Activated naive CD8-positive, alpha-beta T cell treated with anti-CD3 and anti-CD28 coated beads, Interleukin-2, amount 50 U/mL, for 24 hours (primary cell): Measurements from ENCODE around the gene MARCHF7.
A peak's percentile ranks its signal among the peaks of the same experiment; 100 is the strongest.
"Not testable (repeated sequence)": the region's sequence is repeated elsewhere in the genome, so short reads cannot be mapped to it uniquely, and the experiment has no call there.

ENCODE experiments used
- ATAC-seq: fragments of 150-1000 bp; cut with Tn5 transposase; one replicate; pipeline ENCODE4 v1.10.0; 2021
- DNase-seq: peaks from one replicate; pipeline ENCODE4 v3.0.0; 2021
- H3K27ac Mint-ChIP-seq: one replicate; pipeline ENCODE4 v1.8.0; 2021; ENCODE audit warnings: mild to moderate bottlenecking, mixed read lengths
- H3K27me3 Mint-ChIP-seq: one replicate; pipeline ENCODE4 v1.8.0; 2021; ENCODE audit warnings: mixed read lengths
- H3K36me3 Mint-ChIP-seq: one replicate; pipeline ENCODE4 v1.8.0; 2021; ENCODE audit warnings: low read depth, mixed read lengths
- H3K4me1 Mint-ChIP-seq: one replicate; pipeline ENCODE4 v1.8.0; 2021; ENCODE audit warnings: mixed read lengths
- H3K4me3 Mint-ChIP-seq: one replicate; pipeline ENCODE4 v1.8.0; 2021; ENCODE audit warnings: mild to moderate bottlenecking, moderate library complexity, mixed read lengths
- H3K9me3 Mint-ChIP-seq: one replicate; pipeline ENCODE4 v1.8.0; 2021; ENCODE audit warnings: mixed read lengths

MARCHF7 gene, protein sequence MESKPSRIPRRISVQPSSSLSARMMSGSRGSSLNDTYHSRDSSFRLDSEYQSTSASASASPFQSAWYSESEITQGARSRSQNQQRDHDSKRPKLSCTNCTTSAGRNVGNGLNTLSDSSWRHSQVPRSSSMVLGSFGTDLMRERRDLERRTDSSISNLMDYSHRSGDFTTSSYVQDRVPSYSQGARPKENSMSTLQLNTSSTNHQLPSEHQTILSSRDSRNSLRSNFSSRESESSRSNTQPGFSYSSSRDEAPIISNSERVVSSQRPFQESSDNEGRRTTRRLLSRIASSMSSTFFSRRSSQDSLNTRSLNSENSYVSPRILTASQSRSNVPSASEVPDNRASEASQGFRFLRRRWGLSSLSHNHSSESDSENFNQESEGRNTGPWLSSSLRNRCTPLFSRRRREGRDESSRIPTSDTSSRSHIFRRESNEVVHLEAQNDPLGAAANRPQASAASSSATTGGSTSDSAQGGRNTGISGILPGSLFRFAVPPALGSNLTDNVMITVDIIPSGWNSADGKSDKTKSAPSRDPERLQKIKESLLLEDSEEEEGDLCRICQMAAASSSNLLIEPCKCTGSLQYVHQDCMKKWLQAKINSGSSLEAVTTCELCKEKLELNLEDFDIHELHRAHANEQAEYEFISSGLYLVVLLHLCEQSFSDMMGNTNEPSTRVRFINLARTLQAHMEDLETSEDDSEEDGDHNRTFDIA

DNA sequence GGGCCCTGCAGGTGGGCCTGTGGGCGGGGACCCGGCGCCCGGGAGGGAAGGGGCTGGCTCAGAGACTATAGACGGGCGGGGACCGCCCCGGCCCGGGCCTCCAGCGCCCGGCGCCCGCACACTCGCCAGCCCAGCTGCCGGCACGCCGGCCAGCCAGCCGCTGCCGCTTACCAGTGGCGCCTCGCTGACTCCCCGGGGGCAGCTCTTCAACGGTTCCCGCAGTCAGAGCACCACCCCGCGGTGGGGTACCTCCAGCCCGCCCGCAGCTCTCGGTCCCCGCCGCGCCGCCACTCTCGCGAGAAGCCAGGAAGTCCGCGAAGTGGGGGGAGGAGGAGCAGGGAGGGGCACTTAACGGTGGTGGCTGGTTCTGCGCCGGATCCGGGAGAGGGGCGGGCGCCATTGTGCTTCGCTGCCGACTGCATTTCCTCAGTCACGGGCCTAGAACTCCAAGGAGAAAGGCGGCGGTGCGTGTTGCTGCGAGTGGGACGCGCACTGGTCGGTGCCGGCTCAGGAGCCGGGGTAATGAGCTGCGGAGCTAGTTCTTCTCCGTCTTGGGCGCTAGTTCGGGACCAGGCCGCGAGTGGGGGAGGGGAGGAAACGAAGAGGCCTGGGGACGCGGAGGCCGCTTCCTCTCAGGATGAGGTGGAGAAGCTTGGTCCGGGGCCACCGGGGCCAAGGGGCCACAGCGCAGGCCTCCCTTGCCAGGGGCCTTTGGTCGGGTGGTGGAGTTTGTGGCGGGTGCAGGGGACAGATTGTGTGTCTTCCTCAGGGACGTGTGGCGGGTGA, at the start of gene MARCHF7:
Gene MARCHF7 (plus strand): TSS at position 364 of the 786 bp plus-strand sequence. CDS start 16,517 bp downstream, outside the sequence.
- peaks cover 48% of the 10 kb centered on the region for H3K36me3 Mint-ChIP-seq
- ATAC-seq, result peak; percentile 94
- peak within 1 kb of the TSS; percentile 98 for H3K4me3 Mint-ChIP-seq
- peaks cover 51% of the 10 kb centered on the region for H3K4me1 Mint-ChIP-seq
- peak within 1 kb of the TSS; percentile 99 for H3K27ac Mint-ChIP-seq
- peak; percentile 97 for DNase-seq
- no peaks in the 10 kb centered on the region for H3K27me3 Mint-ChIP-seq
- H3K9me3 Mint-ChIP-seq, result no peaks in the 10 kb centered on the region

DNA sequence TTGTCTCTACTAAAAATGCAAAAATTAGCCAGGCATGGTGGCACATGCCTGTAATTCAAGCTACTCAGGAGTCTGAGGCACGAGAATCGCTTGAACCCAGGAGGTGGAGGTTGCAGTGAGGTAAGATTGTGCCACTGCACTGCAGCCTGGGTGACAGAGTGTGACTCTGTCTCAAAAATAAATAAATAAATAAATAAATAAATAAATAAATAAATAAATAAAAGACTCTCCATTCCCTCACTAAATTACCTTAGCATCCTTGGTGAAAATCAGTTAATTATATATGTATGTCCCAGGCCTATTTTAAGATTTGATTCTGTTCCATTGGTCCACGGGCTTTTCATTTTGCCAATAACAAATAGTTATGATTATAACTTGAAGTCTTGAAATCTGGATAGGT, 44.9 kb upstream of the MARCHF7 start:
- not testable (repeated sequence) for H3K36me3 Mint-ChIP-seq, ATAC-seq, H3K4me1 Mint-ChIP-seq, H3K27ac Mint-ChIP-seq, DNase-seq, H3K27me3 Mint-ChIP-seq, H3K9me3 Mint-ChIP-seq, H3K4me3 Mint-ChIP-seq

GRCh38 chr2:159671047-159671446, 41.3 kb upstream of the MARCHF7 start:
- ATAC-seq (no peak), DNase-seq (no peak)
- no peak overlapping the region for H3K4me3 Mint-ChIP-seq
- H3K9me3 Mint-ChIP-seq, result no peaks in the 10 kb centered on the region
- H3K27ac Mint-ChIP-seq, result no peak overlapping the region
- no peaks in the 10 kb centered on the region for H3K4me1 Mint-ChIP-seq
- peaks cover 3% of the 10 kb centered on the region for H3K36me3 Mint-ChIP-seq
- H3K27me3 Mint-ChIP-seq, result no peaks in the 10 kb centered on the region

GRCh38 chr2:159677654-159678053, 34.7 kb upstream of the MARCHF7 start:
- H3K27me3 Mint-ChIP-seq, result no peaks in the 10 kb centered on the region
- H3K4me3 Mint-ChIP-seq, result no peak overlapping the region
- ATAC-seq (no peak), DNase-seq (no peak)
- H3K9me3 Mint-ChIP-seq, result no peaks in the 10 kb centered on the region
- H3K36me3 Mint-ChIP-seq, result no peaks in the 10 kb centered on the region
- H3K27ac Mint-ChIP-seq, result no peak overlapping the region
- H3K4me1 Mint-ChIP-seq, result no peaks in the 10 kb centered on the region

DNA sequence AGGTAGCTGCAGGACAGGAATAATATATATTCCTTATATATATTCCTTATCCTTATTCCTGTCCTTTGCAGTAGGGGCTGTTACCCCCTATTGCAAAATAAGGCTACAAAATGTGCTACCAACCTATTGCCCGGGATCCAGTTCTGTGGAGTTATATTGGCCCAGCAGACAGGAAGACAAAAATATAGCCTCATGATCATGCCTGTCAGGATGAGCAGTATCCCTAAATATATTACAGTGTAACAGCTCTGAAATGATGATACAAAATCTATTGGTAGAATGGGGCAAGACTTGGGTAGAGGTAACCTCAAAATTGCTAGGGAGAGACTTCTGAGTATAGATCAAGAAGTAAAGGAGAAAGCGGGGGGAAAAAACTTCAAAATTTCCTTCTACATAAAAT, 31.6 kb upstream of the MARCHF7 start:
- H3K4me1 Mint-ChIP-seq, result no peaks in the 10 kb centered on the region
- no peak overlapping the region for H3K27ac Mint-ChIP-seq
- DNase-seq (no peak), ATAC-seq (no peak)
- no peaks in the 10 kb centered on the region for H3K36me3 Mint-ChIP-seq
- no peaks in the 10 kb centered on the region for H3K27me3 Mint-ChIP-seq
- no peak overlapping the region for H3K4me3 Mint-ChIP-seq
- no peaks in the 10 kb centered on the region for H3K9me3 Mint-ChIP-seq

DNA sequence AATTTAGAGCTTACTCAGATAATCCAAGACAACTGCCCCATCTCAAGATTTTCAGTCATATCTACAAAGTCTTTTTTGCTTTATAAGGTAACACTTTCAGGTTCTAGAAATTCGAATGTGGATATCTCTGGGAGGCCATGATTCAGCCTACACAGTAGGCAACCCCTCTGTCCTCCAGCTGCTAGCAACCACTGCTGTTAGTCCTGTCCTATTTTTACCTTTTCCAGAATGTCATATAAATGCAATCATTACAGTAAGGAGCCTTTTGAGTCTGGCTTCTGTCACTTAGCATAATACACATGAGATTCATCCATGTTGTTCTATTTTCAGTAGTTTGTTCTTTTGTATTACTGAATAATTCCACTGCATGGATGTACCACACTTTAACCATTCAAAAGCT, 28.5 kb upstream of the MARCHF7 start:
- H3K27me3 Mint-ChIP-seq, result no peaks in the 10 kb centered on the region
- DNase-seq (no peak), ATAC-seq (no peak)
- H3K36me3 Mint-ChIP-seq, result no peaks in the 10 kb centered on the region
- peaks cover 3% of the 10 kb centered on the region for H3K9me3 Mint-ChIP-seq
- no peaks in the 10 kb centered on the region for H3K4me1 Mint-ChIP-seq
- H3K27ac Mint-ChIP-seq, result no peak overlapping the region
- H3K4me3 Mint-ChIP-seq, result no peak overlapping the region

DNA sequence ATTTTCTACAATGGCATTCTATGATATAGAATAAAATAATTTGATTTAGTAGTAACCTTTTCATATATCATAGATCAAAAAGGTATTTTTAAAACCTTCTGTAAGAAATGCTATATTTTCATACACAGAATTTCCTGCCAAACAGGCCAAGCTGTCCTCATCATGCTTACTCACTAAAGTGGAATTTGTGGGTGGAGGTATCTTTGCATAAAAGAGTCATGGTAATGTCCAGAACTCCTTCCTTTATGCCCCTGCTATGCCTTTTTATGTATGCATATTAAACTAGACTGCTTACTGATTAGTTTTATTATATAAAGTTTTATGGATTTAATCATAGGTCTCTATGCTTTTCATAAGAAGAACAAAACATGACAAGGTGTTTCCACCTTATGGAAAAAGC, 27.5 kb upstream of the MARCHF7 start:
- Mint-ChIP-seq H3K36me3 (no peaks in the 10 kb centered on the region), H3K27ac (no peak overlapping the region), H3K4me3 (no peak overlapping the region), H3K9me3 (peaks cover 3% of the 10 kb centered on the region), H3K27me3 (no peaks in the 10 kb centered on the region), H3K4me1 (no peaks in the 10 kb centered on the region)
- no peak for ATAC-seq
- no peak for DNase-seq

GRCh38 chr2:159694500-159695040, 17.7 kb upstream of the MARCHF7 start:
- no peaks in the 10 kb centered on the region for H3K27me3 Mint-ChIP-seq
- DNase-seq (no peak), ATAC-seq (no peak)
- H3K27ac Mint-ChIP-seq, result no peak overlapping the region
- no peaks in the 10 kb centered on the region for H3K4me1 Mint-ChIP-seq
- H3K9me3 Mint-ChIP-seq, result peaks cover 9% of the 10 kb centered on the region
- no peaks in the 10 kb centered on the region for H3K36me3 Mint-ChIP-seq
- H3K4me3 Mint-ChIP-seq, result no peak overlapping the region

GRCh38 chr2:159695795-159696448, 16.4 kb upstream of the MARCHF7 start:
- DNase-seq, result no peak
- Mint-ChIP-seq H3K4me3 (no peak overlapping the region), H3K9me3 (peaks cover 9% of the 10 kb centered on the region), H3K4me1 (no peaks in the 10 kb centered on the region), H3K36me3 (no peaks in the 10 kb centered on the region), H3K27me3 (no peaks in the 10 kb centered on the region), H3K27ac (no peak overlapping the region)
- ATAC-seq, result no peak

- no peaks in the 10 kb centered on the region for H3K36me3 Mint-ChIP-seq
- ATAC-seq (no peak), DNase-seq (no peak)
- H3K27me3 Mint-ChIP-seq, result no peaks in the 10 kb centered on the region
- no peaks in the 10 kb centered on the region for H3K9me3 Mint-ChIP-seq
- no peak overlapping the region for H3K27ac Mint-ChIP-seq
- peaks cover 2% of the 10 kb centered on the region for H3K4me1 Mint-ChIP-seq
- no peak overlapping the region for H3K4me3 Mint-ChIP-seq
Measured at GRCh38 chr2:159703491-159703890, 8.8 kb upstream of the MARCHF7 start.

- Mint-ChIP-seq H3K4me3 (no peak overlapping the region), H3K4me1 (peaks cover 6% of the 10 kb centered on the region), H3K9me3 (no peaks in the 10 kb centered on the region), H3K27ac (no peak overlapping the region), H3K36me3 (peaks cover 6% of the 10 kb centered on the region), H3K27me3 (no peaks in the 10 kb centered on the region)
- DNase-seq (no peak), ATAC-seq (no peak)
Measured at GRCh38 chr2:159706385-159706980, 5.8 kb upstream of the MARCHF7 start.

DNA sequence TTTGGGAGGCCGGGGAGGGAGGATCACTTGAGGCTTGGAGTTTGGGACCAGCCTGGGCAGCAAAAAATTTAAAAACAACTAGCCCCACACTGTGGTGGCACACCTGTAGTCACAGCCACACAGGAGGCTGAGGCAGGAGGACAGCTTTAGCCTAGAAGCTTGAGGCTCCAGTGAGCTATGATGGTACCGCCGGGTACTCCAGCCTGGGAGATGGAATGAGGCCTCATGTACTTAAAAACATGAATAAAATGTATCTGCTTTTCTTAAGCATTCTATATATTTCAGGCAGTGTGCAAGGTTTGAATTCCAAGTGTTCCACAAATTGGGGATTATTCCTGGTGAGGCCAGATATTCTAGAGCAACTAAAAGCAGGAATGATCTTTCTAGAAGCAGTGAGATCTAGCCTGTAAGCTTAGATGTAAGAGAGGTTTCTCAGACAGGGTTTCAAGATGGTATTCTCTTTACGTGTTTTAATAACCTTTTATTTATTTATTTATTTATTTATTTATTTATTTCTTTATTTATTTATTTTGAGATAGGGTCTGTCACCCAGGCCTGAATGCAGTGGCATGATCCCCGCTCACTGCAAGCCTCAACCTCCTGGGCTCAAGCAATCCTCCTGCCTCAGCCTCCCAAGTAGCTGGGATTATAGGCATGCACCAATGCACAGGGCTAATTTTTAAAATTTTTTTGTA, 4.1 kb upstream of the MARCHF7 start:
- Mint-ChIP-seq H3K36me3 (peaks cover 13% of the 10 kb centered on the region), H3K27me3 (no peaks in the 10 kb centered on the region), H3K4me1 (peaks cover 14% of the 10 kb centered on the region), H3K4me3 (no peak overlapping the region), H3K27ac (no peak overlapping the region), H3K9me3 (no peaks in the 10 kb centered on the region)
- DNase-seq, result no peak
- no peak for ATAC-seq

DNA sequence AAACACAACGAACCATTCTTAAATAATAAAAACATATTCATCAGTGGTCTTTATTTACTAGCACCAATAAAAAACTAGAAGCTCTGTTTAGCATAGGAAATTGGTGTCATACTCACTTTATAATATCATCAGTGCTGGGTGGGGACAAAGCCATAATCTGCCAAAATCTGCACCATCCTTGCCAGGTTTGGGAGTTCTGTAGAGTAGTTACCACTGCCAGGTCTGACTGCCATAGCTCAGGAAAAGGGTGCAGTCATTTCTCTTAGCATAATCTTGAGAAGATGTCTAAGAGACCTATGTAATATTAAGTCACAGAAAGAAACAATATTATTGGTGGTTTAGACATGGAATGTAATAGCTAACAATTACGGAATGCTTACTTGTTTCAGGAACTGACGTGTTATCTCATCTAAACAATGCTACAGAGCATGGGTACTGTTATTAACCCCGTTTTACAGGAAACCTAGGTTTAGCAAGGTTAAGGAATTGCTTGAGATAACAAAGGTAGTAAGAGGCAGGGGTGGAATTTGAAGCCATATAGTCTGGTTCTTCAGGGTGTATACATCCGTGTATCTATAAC, 1.6 kb upstream of the MARCHF7 start:
- ATAC-seq, result no peak
- Mint-ChIP-seq H3K9me3 (no peaks in the 10 kb centered on the region), H3K36me3 (peaks cover 32% of the 10 kb centered on the region), H3K4me3 (peak overlapping the region; percentile 24), H3K4me1 (peaks cover 37% of the 10 kb centered on the region), H3K27ac (no peak overlapping the region), H3K27me3 (no peaks in the 10 kb centered on the region)
- no peak for DNase-seq
